NCI-H2227 (cell line): ENCODE data around the gene LRRK1.

ENCODE experiments used
- DNase-seq: peaks from one replicate; lab custom pipeline; 2025; ENCODE audit not compliant: unreplicated experiment; lab: John Stamatoyannopoulos, UW

Gene LRRK1

GRCh38 chr15:100932676-100933348 is 13.7 kb downstream of the LRRK1 start:
- DNase-seq: no peak

GRCh38 chr15:100934166-100934565 is 15.0 kb downstream of the LRRK1 start:
- DNase-seq: no peak

- DNase-seq: no peak
Measured at GRCh38 chr15:100934726-100935125, 15.6 kb downstream of the LRRK1 start.

GRCh38 chr15:100937171-100937570 is 18.0 kb downstream of the LRRK1 start:
- no peak for DNase-seq

- no peak for DNase-seq
Measured at GRCh38 chr15:100939791-100940190, 20.6 kb downstream of the LRRK1 start.

- no peak for DNase-seq
Measured at GRCh38 chr15:100940767-100941379, 21.7 kb downstream of the LRRK1 start.

GRCh38 chr15:100941536-100941935 is 22.4 kb downstream of the LRRK1 start:
- no peak for DNase-seq

- no peak for DNase-seq
Measured at GRCh38 chr15:100942656-100943425, 23.7 kb downstream of the LRRK1 start.

GRCh38 chr15:100944244-100944895 is 25.2 kb downstream of the LRRK1 start:
- DNase-seq: no peak

GRCh38 chr15:100944986-100945385 is 25.8 kb downstream of the LRRK1 start:
- no peak for DNase-seq

- no peak for DNase-seq
Measured at GRCh38 chr15:100947760-100948429, 28.7 kb downstream of the LRRK1 start.

- no peak for DNase-seq
Measured at GRCh38 chr15:100948430-100948762, 29.2 kb downstream of the LRRK1 start.

- no peak for DNase-seq
Measured at GRCh38 chr15:100949691-100950090, 30.5 kb downstream of the LRRK1 start.

GRCh38 chr15:100951965-100952364 is 32.8 kb downstream of the LRRK1 start:
- no peak for DNase-seq

- DNase-seq: no peak
Measured at GRCh38 chr15:100952566-100952965, 33.4 kb downstream of the LRRK1 start.

- DNase-seq: no peak
Measured at GRCh38 chr15:100958326-100959065, 39.3 kb downstream of the LRRK1 start.

GRCh38 chr15:100959066-100960050 is 40.2 kb downstream of the LRRK1 start:
- DNase-seq: no peak

GRCh38 chr15:100966997-100967396 is 47.8 kb downstream of the LRRK1 start:
- DNase-seq: no peak
